ENCODE data around the gene SETX. TPM values are rescaled to one million over a fixed set of nuclear protein-coding genes. Genes with fewer than 3 reads are reported as not detected.
"Not testable (repeated sequence)": the region's sequence is repeated elsewhere in the genome, so short reads cannot be mapped to it uniquely, and the experiment has no call there.

SETX gene
- polyA plus RNA-seq, 1 experiment: 31.5 TPM

DNA sequence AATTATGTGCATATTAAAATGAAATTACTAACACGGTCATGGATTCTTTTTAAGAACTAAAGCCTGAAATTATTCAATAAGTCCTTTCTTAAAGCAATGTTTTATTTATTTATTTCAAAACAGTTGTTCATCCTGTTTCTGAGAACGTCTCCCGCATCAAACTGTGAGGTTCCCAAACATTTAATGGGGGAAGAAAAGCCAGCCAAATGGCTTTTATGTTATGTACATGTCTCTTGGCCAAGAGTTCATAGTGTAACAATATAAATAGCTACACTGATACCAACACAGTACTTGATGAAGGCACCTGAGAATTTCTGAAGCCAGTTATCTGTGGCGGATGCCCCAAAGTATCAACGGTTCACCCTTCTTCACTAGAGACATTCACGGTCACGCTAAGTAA is 36.2 kb upstream of the SETX start:
- no peak overlapping the region for H3K4me3 ChIP-seq (ENCODE audit: low read depth, low read length)
- no peaks in the 10 kb centered on the region for H3K27me3 ChIP-seq (ENCODE audit: control insufficient read depth, insufficient read depth, low read length)
- TF ChIP-seq, protein P1, sequence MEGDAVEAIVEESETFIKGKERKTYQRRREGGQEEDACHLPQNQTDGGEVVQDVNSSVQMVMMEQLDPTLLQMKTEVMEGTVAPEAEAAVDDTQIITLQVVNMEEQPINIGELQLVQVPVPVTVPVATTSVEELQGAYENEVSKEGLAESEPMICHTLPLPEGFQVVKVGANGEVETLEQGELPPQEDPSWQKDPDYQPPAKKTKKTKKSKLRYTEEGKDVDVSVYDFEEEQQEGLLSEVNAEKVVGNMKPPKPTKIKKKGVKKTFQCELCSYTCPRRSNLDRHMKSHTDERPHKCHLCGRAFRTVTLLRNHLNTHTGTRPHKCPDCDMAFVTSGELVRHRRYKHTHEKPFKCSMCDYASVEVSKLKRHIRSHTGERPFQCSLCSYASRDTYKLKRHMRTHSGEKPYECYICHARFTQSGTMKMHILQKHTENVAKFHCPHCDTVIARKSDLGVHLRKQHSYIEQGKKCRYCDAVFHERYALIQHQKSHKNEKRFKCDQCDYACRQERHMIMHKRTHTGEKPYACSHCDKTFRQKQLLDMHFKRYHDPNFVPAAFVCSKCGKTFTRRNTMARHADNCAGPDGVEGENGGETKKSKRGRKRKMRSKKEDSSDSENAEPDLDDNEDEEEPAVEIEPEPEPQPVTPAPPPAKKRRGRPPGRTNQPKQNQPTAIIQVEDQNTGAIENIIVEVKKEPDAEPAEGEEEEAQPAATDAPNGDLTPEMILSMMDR (IDR thresholded peaks at IDR 0.05; ENCODE audit: low read depth, low read length): no peak
- no peak for DNase-seq (ENCODE audit: low read depth, low spot score)
- ChIA-PET POLR2A (no interaction called here), CTCF (no interaction called here)
- H3K9me3 ChIP-seq (ENCODE audit: control insufficient read depth, insufficient read depth, low read length): no peaks in the 10 kb centered on the region
- H3K27ac ChIP-seq (ENCODE audit: low read depth, low read length): no peak overlapping the region

DNA sequence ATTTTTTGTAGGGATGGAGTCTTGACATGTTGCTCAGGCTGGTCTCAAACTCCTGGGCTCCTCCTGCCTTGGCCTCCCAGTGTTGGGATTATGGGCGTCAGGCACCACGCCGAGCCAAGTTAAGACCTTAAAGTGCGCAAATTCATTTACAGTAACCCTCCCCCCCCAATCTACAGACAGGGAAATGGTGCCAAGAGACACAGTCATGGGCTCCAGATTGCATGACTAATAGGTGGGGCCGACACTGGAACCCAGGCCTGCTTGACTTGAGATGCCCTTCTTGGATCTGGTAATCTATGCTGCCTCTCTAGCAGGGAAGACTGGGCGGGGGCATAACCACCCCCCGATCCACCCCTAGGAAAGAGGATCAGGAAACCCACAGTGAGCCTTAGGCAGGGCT is 32.3 kb upstream of the SETX start:
- ChIA-PET CTCF (no interaction called here), POLR2A (no interaction called here)
- H3K27ac ChIP-seq (ENCODE audit: low read depth, low read length): no peak overlapping the region
- H3K27me3 ChIP-seq (ENCODE audit: control insufficient read depth, insufficient read depth, low read length): no peaks in the 10 kb centered on the region
- no peak for DNase-seq (ENCODE audit: low read depth, low spot score)
- no peak overlapping the region for H3K4me3 ChIP-seq (ENCODE audit: low read depth, low read length)
- TF ChIP-seq, protein P1 (IDR thresholded peaks at IDR 0.05; ENCODE audit: low read depth, low read length): no peak
- H3K9me3 ChIP-seq (ENCODE audit: control insufficient read depth, insufficient read depth, low read length): no peaks in the 10 kb centered on the region

DNA sequence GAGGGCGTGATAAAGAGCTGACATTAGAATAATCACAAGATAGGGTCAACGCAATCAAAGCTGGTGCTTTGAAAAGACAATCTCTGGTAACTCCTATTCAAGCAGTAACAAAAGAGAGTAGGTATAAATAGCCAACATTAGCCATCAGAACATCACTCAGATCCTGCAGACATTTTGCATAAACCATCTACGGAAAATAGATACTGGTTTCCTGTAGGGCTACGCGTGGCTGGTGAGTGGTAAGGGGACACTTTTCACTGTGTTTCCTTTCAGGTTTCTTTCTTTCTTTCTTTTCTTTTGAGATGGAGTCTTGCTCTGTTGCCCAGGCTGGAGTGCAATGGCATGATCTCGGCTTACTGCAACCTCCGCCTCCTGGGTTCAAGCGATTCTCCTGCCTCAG is 29.6 kb upstream of the SETX start:
- CTCF ChIA-PET: no interaction called here
- no peaks in the 10 kb centered on the region for H3K9me3 ChIP-seq (ENCODE audit: control insufficient read depth, insufficient read depth, low read length)
- TF ChIP-seq, protein P1 (IDR thresholded peaks at IDR 0.05; ENCODE audit: low read depth, low read length): no peak
- H3K4me3 ChIP-seq (ENCODE audit: low read depth, low read length): no peak overlapping the region
- POLR2A ChIA-PET: interaction anchor here (0.5 kb wide), 1 partner anchor 8 kb away, joined by 3 read pairs; no protein-coding TSS in a partner anchor
- H3K27me3 ChIP-seq (ENCODE audit: control insufficient read depth, insufficient read depth, low read length): no peaks in the 10 kb centered on the region
- no peak for DNase-seq (ENCODE audit: low read depth, low spot score)
- H3K27ac ChIP-seq (ENCODE audit: low read depth, low read length): no peak overlapping the region

DNA sequence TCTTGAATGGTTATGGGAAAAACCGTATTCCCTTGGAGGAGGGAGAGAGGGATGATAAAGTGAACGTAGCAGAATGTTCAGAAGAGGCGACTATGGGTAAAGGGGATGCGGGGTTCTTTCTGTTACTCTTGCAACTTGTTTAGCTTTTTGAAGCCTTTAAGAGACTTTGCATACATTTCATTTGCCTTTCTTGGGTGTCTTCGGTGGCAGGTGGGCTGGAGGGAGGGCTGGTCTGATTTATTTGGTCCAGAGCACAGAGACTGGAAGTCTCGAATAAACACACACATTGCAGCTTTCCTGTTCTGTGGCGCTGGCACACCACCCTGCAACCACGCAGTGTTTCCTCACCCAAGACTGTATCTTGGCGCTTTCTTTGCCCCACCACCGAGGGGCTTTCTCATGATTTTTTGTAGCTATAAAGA is 28.7 kb upstream of the SETX start:
- Histone ChIP-seq H3K4me3 (ENCODE audit: low read depth, low read length) (no peak overlapping the region), H3K27me3 (ENCODE audit: control insufficient read depth, insufficient read depth, low read length) (no peaks in the 10 kb centered on the region), H3K9me3 (ENCODE audit: control insufficient read depth, insufficient read depth, low read length) (no peaks in the 10 kb centered on the region), H3K27ac (ENCODE audit: low read depth, low read length) (no peak overlapping the region)
- TF ChIP-seq, protein P1 (IDR thresholded peaks at IDR 0.05; ENCODE audit: low read depth, low read length): no peak
- no peak for DNase-seq (ENCODE audit: low read depth, low spot score)
- CTCF ChIA-PET: no interaction called here
- POLR2A ChIA-PET: no interaction called here

DNA sequence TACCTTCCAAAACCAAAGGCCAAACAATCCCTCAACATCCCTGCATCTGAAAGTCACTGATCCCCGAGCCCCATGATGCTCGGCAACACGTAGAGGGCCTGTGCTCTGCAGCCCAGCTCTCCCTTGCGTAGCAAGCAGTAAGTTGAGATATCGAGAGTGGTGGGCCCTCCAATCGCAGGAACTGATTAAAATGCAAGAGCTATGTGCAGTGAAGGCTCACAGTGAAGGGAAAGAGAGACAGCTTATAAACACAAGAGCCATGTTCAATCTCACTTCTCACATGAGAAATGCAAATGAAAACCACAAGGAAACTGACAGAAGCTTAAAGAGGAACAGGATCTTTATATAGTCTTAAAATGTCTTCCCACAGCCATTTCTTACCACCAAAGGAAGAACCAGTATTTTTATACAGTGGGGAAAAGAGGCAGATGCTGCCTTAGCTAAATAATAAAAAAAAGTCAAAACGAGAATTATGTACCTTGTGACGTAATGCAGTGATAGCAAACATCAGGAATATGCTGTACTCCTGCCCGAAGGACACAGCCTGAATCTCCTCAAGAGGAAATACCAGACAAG is 27.3 kb upstream of the SETX start:
- POLR2A ChIA-PET: no interaction called here
- Histone ChIP-seq H3K27me3 (ENCODE audit: control insufficient read depth, insufficient read depth, low read length) (no peaks in the 10 kb centered on the region), H3K9me3 (ENCODE audit: control insufficient read depth, insufficient read depth, low read length) (no peaks in the 10 kb centered on the region), H3K27ac (ENCODE audit: low read depth, low read length) (no peak overlapping the region), H3K4me3 (ENCODE audit: low read depth, low read length) (no peak overlapping the region)
- DNase-seq (ENCODE audit: low read depth, low spot score): no peak
- CTCF ChIA-PET: interaction anchor here (0.6 kb wide), 1 partner anchor 590 kb away, joined by 3 read pairs; no protein-coding TSS in a partner anchor
- TF ChIP-seq, protein P1 (IDR thresholded peaks at IDR 0.05; ENCODE audit: low read depth, low read length): no peak

DNA sequence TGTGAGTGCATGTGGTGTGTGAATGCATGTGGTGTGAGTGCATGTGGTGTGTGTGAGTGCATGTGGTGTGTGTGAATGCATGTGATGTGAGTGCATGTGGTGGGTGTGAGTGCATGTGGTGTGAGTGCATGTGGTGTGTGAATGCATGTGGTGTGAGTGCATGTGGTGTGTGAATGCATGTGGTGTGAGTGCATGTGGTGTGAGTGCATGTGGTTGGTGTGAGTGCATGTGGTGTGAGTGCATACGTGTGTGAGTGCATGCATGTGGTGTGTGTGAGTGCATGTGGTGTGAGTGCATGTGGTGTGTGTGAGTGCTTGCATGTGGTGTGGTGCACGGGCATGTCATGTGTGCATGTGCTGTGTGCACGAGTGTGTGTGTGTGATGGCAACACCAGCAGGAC is 23.6 kb upstream of the SETX start:
- H3K9me3 ChIP-seq (ENCODE audit: control insufficient read depth, insufficient read depth, low read length); H3K27ac ChIP-seq (ENCODE audit: low read depth, low read length); CTCF ChIA-PET; H3K4me3 ChIP-seq (ENCODE audit: low read depth, low read length); H3K27me3 ChIP-seq (ENCODE audit: control insufficient read depth, insufficient read depth, low read length); POLR2A ChIA-PET; DNase-seq (ENCODE audit: low read depth, low spot score): not testable (repeated sequence)

DNA sequence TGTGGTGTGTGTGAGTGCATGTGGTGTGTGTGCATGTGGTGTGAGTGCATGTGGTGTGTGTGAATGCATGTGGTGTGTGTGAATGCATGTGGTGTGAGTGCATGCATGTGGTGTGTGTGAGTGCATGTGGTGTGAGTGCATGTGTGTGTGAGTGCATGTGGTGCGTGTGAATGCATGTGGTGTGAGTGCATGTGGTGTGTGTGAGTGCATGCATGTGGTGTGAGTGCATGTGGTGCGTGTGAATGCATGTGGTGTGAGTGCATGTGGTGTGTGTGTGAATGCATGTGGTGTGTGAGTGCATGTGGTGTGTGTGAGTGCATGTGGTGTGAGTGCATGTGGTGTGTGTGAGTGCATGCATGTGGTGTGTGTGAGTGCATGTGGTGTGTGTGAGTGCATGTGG is 23.0 kb upstream of the SETX start:
- H3K27me3 ChIP-seq (ENCODE audit: control insufficient read depth, insufficient read depth, low read length); H3K9me3 ChIP-seq (ENCODE audit: control insufficient read depth, insufficient read depth, low read length); CTCF ChIA-PET; H3K4me3 ChIP-seq (ENCODE audit: low read depth, low read length); POLR2A ChIA-PET; DNase-seq (ENCODE audit: low read depth, low spot score); H3K27ac ChIP-seq (ENCODE audit: low read depth, low read length): not testable (repeated sequence)

Measured in AG04450 (cell line).